Panc1 (cell line): ENCODE measurements around the gene PAPSS2. TPM values are rescaled to one million over a fixed set of nuclear protein-coding genes. Genes with fewer than 3 reads are reported as not detected.

Experiments used
- ATAC-seq: fragments of 200-7000 bp; cut with Tn5 transposase; 2 replicates; pipeline ENCODE4 v1.9.1; 2020; ENCODE audit warnings: mild to moderate bottlenecking, moderate library complexity
- BruUV-seq: library from RNA; stranded (reverse); fragments of 400-500 nt; replicated peaks from 2 replicates; lab custom pipeline; 2021; lab: Mats Ljungman, UMichigan
- CTCF ChIA-PET: fragments of 300-600 bp; sonication (Branson Sonifier 250); formaldehyde crosslinking; loops from one replicate; lab custom pipeline; 2022; ENCODE audit warnings: antibody characterized with exemption; lab: Charles Lee
- POLR2A ChIA-PET: fragments of 300-600 bp; sonication (Branson Sonifier 250); formaldehyde crosslinking; loops from one replicate; lab custom pipeline; 2022; ENCODE audit warnings: antibody characterized with exemption; lab: Charles Lee
- DNase-seq: peaks from one replicate; pipeline ENCODE4 v3.0.0-alpha.2; 2010; ENCODE audit warnings: low read depth, low spot score
- H3K27ac ChIP-seq: 2 replicates; pipeline ENCODE4 v1.5.1; 2011; ENCODE audit warnings: mild to moderate bottlenecking, low read length, inconsistent platforms
- H3K27me3 ChIP-seq: fragments of 200-500 bp; sonication (Bioruptor generic); 2 replicates; pipeline ENCODE4 v1.6.0; 2014; ENCODE audit warnings: low read length, inconsistent platforms; ENCODE audit not compliant: control insufficient read depth, insufficient read depth
- H3K36me3 ChIP-seq: fragments of 200-500 bp; sonication (Bioruptor generic); 2 replicates; pipeline ENCODE4 v1.5.1; 2014; ENCODE audit warnings: inconsistent platforms, mild to moderate bottlenecking, low read length, moderate library complexity; ENCODE audit not compliant: control insufficient read depth, insufficient read depth
- H3K4me1 ChIP-seq: 2 replicates; pipeline ENCODE4 v1.5.1; 2011; ENCODE audit warnings: inconsistent platforms, mild to moderate bottlenecking, low read length, moderate library complexity; ENCODE audit not compliant: control insufficient read depth, insufficient read depth
- H3K4me3 ChIP-seq, 2 experiments: 2 replicates each; pipeline ENCODE4 v1.5.1; 2011 to 2012; ENCODE audit warnings: low read depth in 2 of 2, low read length in 2 of 2, mild to moderate bottlenecking in 2 of 2, inconsistent platforms in 1 of 2, moderate library complexity in 1 of 2
- H3K9me3 ChIP-seq: fragments of 200-500 bp; sonication (Bioruptor generic); 2 replicates; pipeline ENCODE4 v1.5.1; 2014; ENCODE audit warnings: low read depth, mild to moderate bottlenecking, inconsistent platforms, low read length, moderate library complexity; ENCODE audit not compliant: control insufficient read depth, insufficient read depth
- POLR2AphosphoS5 ChIP-seq: IDR thresholded peaks from 2 replicates; pipeline ENCODE4 v1.6.1; 2012; ENCODE audit warnings: mild to moderate bottlenecking, low read depth, low read length, moderate library complexity
- SIN3A ChIP-seq: IDR thresholded peaks from 2 replicates; pipeline ENCODE4 v1.6.1; 2012; ENCODE audit warnings: low read depth, mild to moderate bottlenecking, low read length, moderate library complexity, borderline replicate concordance; ENCODE audit not compliant: insufficient read depth
- TCF7L2 ChIP-seq: IDR thresholded peaks from 2 replicates; pipeline ENCODE4 v1.6.1; 2011; ENCODE audit warnings: mild to moderate bottlenecking, low read depth, low read length, inconsistent platforms
- in situ Hi-C: cut with HindIII; loops from 2 replicates; pipeline ENCODE4 v1.10.0; 2016; ENCODE audit warnings: low sequenced_read_pairs, low pct_unique_long_range_greater_than_20kb
- intact Hi-C: fragments of 100-400 bp; cut with micrococcal nuclease; formaldehyde crosslinking; loops from one replicate; pipeline ENCODE4 v1.10.0; 2022; ENCODE audit not compliant: unreplicated experiment
- total RNA-seq: library from RNA; stranded (reverse); gene quantifications from one replicate; pipeline ENCODE4 v1.2.1, GENCODE V29; 2021; ENCODE audit not compliant: unreplicated experiment
- TF ChIP-seq, protein P1 (sequence below), 2 experiments: IDR thresholded peaks; 2 replicates each; pipeline ENCODE4 v1.6.1; 2011 to 2012; ENCODE audit warnings: low read depth in 2 of 2, control low read depth in 1 of 2, low read length in 1 of 2, mild to moderate bottlenecking in 1 of 2, moderate library complexity in 1 of 2; ENCODE audit not compliant: insufficient read depth in 1 of 2
- TF ChIP-seq, protein P2 (sequence below): fragments of 450-650 bp; IDR thresholded peaks from 2 replicates; pipeline ENCODE4 v1.5.1; 2017; ENCODE audit warnings: mild to moderate bottlenecking

Gene PAPSS2
- total RNA-seq, 1 experiment from 2014 or later: 17.1 TPM

DNA sequence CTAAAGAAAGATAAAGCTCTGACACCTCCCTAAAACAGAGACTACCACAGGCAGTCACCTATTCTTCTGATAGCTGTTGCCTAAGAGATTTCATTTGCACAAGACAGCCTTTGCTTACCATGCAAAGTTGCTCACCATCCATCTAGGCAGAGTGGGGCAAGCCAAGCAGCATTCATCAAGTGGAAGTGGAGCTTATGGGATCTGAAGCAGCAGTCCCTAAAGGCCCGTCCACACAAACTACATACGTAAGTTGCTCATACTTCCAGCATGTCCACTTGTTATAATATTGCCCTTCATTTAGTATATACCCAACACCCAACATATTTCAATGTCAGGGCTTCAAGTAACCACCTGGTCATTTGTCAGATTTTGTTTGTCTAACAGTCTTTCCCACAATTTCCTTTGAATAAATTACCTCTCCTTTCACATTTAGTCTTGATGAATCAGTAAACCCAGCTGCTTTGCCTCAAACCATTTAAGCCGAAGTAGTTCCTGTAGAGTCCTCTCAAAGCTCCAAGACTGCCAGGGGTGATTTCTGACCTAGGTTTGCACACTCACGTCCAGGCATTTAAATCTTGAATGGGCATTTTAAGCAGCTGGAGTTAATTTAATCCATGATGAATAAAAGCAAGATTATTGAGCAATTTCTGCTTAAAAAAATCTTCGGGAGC, 90.5 kb downstream of the PAPSS2 start:
- ChIA-PET POLR2A (interaction anchor here (0.6 kb wide), 1 partner anchor 21 kb away, joined by 6 read pairs; no protein-coding TSS in a partner anchor), CTCF (no interaction called here)
- no peak for DNase-seq

DNA sequence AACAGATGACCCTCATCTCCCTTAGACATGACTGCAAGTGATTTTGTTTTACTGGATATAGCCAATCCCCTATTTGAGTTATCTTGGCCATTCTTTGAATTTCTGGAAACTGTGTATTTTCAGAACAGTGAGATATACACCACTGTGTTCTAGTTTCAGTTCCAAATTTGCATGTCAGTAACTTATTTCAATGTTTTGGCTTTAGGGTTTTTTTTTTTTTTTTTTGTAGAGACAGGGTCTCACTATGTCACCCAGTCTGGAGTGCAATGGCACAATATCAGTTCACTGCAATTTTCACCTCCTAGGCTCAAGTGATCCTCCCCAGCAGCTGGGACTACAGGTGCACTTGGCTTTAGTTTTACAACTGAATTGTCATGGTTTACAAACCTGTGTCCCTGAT, 91.1 kb downstream of the PAPSS2 start:
- no peaks in the 10 kb centered on the region for H3K27me3 ChIP-seq
- H3K36me3 ChIP-seq: peaks cover 28% of the 10 kb centered on the region
- in situ Hi-C loops: no loop called here
- H3K9me3 ChIP-seq: no peaks in the 10 kb centered on the region
- ATAC-seq (no peak), DNase-seq (no peak)
- intact Hi-C loops: no loop called here
- ChIA-PET POLR2A (interaction anchor here (0.6 kb wide), 1 partner anchor 50 kb away, joined by 4 read pairs; no protein-coding TSS in a partner anchor), CTCF (interaction anchor here (0.6 kb wide), 1 partner anchor 17 kb away, joined by 5 read pairs; no protein-coding TSS in a partner anchor)
- no peak overlapping the region for H3K27ac ChIP-seq
- no peak for TF ChIP-seq TCF7L2
- TF ChIP-seq SIN3A: no peak
- TF ChIP-seq, protein P1, sequence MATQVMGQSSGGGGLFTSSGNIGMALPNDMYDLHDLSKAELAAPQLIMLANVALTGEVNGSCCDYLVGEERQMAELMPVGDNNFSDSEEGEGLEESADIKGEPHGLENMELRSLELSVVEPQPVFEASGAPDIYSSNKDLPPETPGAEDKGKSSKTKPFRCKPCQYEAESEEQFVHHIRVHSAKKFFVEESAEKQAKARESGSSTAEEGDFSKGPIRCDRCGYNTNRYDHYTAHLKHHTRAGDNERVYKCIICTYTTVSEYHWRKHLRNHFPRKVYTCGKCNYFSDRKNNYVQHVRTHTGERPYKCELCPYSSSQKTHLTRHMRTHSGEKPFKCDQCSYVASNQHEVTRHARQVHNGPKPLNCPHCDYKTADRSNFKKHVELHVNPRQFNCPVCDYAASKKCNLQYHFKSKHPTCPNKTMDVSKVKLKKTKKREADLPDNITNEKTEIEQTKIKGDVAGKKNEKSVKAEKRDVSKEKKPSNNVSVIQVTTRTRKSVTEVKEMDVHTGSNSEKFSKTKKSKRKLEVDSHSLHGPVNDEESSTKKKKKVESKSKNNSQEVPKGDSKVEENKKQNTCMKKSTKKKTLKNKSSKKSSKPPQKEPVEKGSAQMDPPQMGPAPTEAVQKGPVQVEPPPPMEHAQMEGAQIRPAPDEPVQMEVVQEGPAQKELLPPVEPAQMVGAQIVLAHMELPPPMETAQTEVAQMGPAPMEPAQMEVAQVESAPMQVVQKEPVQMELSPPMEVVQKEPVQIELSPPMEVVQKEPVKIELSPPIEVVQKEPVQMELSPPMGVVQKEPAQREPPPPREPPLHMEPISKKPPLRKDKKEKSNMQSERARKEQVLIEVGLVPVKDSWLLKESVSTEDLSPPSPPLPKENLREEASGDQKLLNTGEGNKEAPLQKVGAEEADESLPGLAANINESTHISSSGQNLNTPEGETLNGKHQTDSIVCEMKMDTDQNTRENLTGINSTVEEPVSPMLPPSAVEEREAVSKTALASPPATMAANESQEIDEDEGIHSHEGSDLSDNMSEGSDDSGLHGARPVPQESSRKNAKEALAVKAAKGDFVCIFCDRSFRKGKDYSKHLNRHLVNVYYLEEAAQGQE (IDR thresholded peaks at IDR 0.05; ENCODE audit: insufficient read depth in 1 of 2, low read depth in 2 of 2, low read length in 1 of 2): no peak
- no peak for TF ChIP-seq POLR2AphosphoS5
- H3K4me1 ChIP-seq: no peaks in the 10 kb centered on the region
- no peak overlapping the region for H3K4me3 ChIP-seq
- BruUV-seq: no TSS peak

More for the DNA sequence above, 90.5 kb downstream of the PAPSS2 start:
- TF ChIP-seq, protein P2, sequence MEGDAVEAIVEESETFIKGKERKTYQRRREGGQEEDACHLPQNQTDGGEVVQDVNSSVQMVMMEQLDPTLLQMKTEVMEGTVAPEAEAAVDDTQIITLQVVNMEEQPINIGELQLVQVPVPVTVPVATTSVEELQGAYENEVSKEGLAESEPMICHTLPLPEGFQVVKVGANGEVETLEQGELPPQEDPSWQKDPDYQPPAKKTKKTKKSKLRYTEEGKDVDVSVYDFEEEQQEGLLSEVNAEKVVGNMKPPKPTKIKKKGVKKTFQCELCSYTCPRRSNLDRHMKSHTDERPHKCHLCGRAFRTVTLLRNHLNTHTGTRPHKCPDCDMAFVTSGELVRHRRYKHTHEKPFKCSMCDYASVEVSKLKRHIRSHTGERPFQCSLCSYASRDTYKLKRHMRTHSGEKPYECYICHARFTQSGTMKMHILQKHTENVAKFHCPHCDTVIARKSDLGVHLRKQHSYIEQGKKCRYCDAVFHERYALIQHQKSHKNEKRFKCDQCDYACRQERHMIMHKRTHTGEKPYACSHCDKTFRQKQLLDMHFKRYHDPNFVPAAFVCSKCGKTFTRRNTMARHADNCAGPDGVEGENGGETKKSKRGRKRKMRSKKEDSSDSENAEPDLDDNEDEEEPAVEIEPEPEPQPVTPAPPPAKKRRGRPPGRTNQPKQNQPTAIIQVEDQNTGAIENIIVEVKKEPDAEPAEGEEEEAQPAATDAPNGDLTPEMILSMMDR: no peak
- TF ChIP-seq SIN3A (no peak), POLR2AphosphoS5 (peak; percentile 13; the same call in 1 of the 2 replicates)
- no TSS peak for BruUV-seq
- no peaks in the 10 kb centered on the region for H3K27me3 ChIP-seq
- ATAC-seq: 0 out of 2 replicates have a peak, but pooled peaks have one; percentile 33
- no peaks in the 10 kb centered on the region for H3K4me1 ChIP-seq
- no peak overlapping the region for H3K27ac ChIP-seq
- peaks cover 25% of the 10 kb centered on the region for H3K36me3 ChIP-seq
- in situ Hi-C loops: no loop called here
- intact Hi-C loops: no loop called here
- H3K9me3 ChIP-seq: no peaks in the 10 kb centered on the region
- H3K4me3 ChIP-seq: no peak overlapping the region

DNA sequence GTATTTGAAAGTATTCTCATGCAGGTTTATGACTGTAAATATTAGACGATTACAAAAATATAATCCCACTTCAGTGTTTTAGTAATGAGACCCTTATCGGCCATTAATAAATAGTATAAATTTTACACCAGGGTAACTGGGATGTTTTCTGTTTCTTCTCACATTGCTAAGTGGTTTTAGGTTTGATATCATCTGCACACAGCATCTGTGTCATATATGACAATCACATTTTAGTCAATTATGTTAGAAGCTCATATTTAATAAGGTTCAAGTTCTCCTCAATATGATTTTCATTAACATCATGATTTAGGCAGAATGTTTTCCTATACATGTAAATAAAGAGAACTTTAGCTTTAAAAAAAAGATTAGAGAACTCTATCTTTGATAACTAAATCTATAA, 91.6 kb downstream of the PAPSS2 start:
- no peak overlapping the region for H3K27ac ChIP-seq
- no peaks in the 10 kb centered on the region for H3K4me1 ChIP-seq
- DNase-seq: no peak
- in situ Hi-C loops (no loop called here), intact Hi-C loops (no loop called here)
- ChIA-PET POLR2A (interaction anchor here (0.6 kb wide), 1 partner anchor 51 kb away, joined by 4 read pairs; no protein-coding TSS in a partner anchor), CTCF (interaction anchor here (0.6 kb wide), 1 partner anchor 17 kb away, joined by 5 read pairs; no protein-coding TSS in a partner anchor)
- no peaks in the 10 kb centered on the region for H3K27me3 ChIP-seq
- TF ChIP-seq, protein P2: no peak
- TF ChIP-seq, protein P1 (IDR thresholded peaks at IDR 0.05; ENCODE audit: insufficient read depth in 1 of 2, low read depth in 2 of 2, low read length in 1 of 2): no peak
- no peak for TF ChIP-seq POLR2AphosphoS5
- TF ChIP-seq TCF7L2: no peak
- no peaks in the 10 kb centered on the region for H3K9me3 ChIP-seq
- ATAC-seq: no peak
- BruUV-seq: no TSS peak
- H3K36me3 ChIP-seq: peaks cover 28% of the 10 kb centered on the region
- H3K4me3 ChIP-seq: no peak overlapping the region
